ENCODE data around the gene BTG1.

The BTG1 gene, protein sequence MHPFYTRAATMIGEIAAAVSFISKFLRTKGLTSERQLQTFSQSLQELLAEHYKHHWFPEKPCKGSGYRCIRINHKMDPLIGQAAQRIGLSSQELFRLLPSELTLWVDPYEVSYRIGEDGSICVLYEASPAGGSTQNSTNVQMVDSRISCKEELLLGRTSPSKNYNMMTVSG

DNA sequence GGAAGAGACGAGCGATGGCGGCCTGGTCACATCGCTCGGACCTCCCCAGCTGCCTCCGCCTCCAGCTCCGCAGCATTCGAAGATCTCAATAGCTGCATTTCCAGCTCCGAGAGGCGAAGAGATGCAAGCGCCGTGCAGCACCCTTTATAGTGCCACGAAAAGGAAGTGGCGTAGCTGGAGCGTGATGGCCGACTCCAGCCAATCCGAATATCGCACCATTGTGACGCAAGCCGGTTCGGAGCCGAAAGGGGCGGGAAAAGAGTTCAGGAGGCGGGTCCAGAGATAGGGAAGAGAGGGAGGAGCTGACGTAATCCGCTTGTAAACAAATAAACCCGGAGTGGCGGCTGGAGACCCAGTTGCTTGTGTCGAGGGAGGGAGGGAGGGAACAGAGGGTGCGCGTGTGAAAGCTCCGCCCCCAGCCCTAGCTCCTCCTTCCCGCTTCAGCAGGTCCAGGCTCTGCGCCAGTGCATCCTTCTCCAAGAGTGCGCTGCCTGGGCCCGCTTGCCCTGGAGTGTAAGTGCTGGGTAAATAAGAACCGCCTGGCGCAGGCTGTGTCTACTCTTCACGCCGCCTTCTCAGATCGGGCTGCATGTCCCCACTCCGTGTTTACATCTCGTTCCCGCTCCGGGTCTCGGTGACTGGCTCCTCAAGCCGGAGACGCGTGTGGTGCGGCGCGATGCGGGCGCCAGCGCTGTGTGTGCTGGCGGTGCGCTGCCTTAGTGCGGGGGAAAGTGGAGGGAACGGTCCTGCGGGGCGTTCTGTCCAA lies at the start of gene BTG1:
BTG1 (minus strand) TSS at position 116 of the 766 bp plus-strand sequence. CDS start 311 bp downstream, outside the sequence.
- DNase-seq, result peak; percentile 98

DNA sequence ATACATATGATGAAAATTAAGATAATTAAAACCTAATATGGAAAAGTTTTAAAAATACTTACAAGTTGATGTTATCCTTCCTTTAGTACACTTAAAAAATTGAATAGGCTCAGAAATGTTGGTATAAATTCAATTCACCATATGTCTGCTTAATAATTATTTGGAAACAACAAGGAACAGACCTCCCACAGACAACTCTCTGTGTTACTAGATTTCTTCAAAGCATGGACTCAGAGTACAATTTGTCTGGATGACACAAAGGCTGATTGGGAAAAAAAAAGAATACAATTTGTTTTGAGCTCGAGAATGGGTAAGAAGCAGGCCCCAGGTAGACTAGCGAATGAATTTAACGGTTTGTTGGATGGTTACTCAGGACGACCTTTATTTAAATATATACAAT lies 48.9 kb upstream of the BTG1 start:
- no peak for DNase-seq

DNA sequence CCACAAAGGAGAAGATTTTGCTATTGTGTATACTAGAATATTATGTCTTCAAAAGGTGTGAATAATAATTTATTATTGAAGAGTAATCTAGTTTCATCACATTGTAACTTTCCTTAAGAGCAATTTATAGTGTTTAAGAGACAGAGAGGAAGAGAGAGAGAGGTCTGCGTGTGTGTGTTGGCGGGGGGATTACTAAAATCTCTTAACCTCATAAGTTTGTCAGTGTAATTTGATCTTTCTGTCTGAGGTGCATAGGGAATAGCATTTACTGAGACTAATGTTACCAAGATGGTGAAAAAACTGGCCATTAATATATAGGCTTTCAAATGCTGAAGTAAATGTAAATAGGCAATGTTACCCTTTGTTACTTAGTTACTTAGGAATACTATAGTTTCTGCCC lies 48.2 kb upstream of the BTG1 start:
- DNase-seq, result no peak

DNA sequence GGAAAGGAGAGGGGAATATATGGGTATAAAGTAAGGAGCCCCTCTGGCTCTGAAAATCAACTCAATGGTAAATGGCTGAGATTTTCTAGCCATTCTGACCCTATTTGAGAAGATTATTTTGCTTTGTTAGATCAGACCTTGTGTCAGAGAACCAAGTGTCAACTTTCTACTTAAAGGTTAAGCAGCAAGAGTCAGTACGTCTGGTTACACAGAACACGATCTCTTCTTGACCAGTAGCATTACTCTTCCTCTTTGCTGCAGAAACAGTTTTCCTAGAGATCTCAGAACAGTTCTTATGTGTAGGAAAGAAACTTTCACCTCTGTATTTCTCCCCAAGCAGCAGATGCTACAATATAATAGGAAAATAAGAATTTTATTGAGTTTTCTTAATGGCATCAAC lies 47.4 kb upstream of the BTG1 start:
- no peak for DNase-seq

DNA sequence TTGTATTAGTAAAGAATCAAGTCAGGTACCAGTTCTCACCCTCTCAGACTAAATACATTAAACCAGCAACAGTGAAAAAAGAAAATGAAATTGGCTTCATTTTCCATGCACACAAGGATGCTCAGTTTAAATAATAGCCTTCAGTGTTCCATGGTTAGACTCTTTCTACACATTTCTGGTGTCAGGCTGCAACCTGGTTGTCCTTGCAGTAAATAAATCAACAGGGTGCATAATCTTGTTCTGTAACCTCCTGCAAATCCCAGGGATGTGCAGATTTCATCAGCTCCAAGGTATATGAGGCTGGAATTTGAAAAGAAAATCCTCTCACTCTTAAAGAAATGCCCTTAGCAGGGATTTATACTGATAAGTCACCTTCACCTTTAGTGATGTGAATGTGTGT lies 46.7 kb upstream of the BTG1 start:
- DNase-seq, result no peak

DNA sequence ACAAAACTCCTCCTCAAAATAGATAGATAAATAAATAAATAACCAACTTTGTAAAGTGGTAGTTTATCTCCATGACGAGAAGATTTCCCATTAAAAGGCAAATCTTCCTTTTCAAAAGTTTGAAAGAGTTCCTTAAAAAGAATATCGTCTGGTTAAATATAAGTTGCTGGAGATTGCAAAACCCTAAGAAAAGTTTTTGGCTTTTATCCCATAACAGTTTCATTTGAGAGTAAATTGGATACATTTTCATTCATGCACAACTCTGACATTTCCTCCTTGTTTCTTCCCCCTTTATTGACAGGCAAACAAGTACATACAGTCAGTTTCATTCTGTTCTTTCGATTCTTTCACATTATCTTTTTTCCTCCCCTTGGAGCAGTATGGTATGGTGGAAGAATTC lies 45.4 kb upstream of the BTG1 start:
- DNase-seq, result no peak

DNA sequence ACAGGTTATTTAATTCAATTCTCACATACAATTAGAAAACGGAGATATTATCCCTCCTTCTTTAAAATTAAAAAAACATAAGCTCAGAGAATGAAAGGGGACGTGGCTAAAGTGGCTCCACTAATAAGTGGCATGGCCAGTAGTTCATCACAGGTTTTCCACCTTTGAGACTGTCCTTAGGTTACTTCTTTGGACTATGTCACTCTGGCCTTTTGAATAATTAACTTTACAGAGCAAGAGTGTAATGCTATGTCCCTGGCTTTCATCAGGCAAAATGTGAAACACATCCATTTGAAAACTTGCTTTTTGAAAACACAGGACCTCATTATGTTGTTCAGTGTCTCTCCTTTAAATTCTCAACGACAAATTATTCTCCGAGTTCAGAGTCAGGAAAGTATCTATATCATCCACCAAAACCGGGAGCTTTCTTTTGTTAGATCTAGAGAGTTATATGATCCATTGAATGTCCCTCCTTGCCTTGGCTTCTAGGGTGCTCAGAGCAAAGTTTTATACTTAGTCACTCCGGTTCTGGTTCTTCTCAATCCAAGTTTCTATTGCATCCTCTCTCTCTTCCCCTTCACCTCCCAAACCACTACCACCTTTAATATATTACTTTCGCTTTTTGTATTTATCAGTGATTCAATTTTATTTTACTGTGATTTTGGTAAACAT lies 43.0 kb upstream of the BTG1 start:
- no peak for DNase-seq

DNA sequence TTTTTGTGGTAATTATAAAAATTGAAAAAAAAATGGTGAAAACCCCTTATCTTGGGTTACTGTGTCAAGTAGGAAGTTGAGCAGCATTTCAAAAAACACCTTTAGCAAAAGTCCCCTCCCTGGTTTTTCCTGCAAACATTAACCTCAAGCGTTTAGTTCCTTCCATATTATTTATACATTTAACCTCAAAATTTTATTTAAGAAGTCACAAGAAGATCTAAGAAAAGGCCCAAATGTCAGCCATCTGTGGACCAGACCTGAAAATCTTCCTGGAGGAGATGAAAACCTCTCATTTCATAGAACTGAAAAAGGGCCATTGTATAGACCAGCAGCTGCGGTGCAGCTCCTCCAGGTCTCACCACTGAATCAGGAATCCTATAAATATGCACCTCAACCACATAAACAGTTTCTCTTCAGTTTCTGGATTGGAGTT lies 40.4 kb upstream of the BTG1 start:
- no peak for DNase-seq

DNA sequence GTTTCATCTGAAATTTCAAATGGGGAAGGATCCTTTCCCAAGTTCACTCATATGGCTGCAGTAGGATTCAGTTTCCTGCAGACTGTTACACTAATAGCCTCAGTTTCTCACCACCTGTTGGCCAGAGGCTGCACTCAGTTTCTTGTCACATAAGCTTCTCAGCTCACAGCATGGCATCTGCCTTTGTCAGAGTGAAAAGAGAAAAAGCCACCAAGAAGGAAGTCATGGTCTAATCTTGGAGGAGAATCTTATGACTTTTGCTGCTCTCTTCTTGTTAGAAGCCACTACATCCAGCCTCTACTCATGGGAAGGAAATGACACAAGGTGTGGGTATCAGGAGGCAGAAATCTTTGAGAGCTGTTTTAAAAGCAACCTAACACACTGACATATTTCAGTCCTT lies 39.4 kb upstream of the BTG1 start:
- DNase-seq, result no peak

DNA sequence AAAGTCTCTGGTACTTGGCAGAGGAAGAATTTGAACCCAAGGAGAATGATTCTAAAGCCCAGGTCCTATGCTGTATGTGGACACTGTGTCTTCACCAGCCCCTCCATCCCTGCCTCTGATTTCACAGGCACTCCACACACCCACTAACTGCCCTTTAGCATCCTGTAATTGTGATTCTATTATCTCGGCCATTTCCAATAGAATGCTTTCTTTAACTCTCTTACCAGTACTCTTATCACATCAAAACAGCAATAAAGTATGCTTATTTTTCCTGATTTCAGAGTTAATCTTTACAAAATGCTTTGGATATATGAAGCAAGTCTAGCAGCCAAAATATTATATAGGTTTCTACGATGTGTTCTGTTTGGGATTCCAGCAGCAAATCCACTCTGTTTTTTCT lies 37.9 kb upstream of the BTG1 start:
- no peak for DNase-seq

DNA sequence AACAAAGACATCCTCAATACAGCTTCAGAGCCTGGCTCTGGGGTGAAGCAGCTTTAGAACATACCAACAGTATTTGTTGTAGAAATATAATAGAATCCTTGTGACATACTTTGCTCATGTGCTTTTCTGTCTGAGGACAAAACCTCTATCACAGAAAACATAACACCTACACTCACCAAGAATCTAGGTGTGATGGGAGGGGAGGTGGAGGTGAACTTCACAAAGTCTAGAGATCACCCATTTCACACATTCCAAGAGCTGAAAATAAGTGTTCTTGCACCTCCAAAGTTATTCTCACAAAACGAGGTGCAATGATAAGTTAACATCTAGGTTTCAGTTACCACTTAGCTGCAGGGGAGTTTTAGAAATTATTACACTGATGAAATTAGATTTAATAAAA lies 32.7 kb upstream of the BTG1 start:
- no peak for DNase-seq

DNA sequence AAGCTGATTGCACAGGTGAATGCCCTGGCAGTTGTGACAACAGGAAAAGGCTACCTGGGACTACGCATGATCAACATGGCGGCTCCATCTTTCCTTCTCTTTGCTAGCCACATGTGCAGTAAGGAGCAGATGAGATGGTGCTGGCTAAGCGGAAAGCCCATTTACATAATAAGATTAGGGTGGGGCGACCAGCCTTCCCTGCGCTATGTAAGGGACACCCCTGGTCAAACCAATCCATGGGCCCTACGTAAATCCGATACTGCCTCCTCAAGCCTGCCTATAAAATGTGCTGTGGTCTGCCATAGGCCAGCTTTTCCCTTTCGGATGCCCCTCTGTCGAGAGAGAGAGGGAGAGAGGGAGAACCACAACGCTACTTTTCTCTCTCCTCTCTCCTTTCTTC lies 31.0 kb upstream of the BTG1 start:
- DNase-seq, result no peak

DNA sequence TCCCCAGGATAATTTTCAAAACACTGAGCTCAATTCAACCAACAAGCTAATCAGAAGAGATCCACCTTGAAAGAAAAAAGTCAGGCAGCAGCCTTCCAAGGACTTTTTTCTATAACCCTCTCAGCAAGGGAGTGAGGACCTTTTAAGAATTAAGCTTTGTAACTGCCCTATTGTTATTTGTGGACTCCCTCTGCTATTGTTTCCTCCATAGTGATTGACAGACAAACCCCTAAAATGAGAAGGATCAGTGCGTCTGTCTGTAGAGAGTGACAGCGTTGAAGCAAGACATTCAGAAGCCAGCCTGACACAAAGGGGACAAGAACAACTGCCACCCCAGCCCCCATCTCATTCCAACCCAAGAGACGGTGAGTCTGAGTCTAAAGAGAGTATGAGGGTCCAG lies 30.3 kb upstream of the BTG1 start:
- no peak for DNase-seq

DNA sequence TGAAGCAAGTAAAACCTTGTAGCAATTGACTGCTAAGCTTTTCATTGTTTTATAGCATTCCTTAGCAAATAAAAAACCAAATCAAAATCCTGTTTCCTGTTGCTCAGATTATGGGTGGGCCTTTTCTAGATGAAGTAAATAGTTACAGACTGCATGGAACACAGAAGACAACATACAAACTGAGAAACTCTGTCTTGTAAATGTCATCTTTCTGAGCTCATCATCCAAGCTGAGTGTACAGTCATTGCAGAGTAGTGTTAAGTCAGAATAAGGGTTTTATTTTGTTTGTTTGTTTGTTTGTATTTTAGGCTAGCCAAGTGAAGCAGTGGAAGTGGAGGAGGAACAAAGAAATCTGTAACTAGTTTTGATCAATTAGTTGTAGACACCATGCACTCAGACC lies 24.4 kb upstream of the BTG1 start:
- no peak for DNase-seq

DNA sequence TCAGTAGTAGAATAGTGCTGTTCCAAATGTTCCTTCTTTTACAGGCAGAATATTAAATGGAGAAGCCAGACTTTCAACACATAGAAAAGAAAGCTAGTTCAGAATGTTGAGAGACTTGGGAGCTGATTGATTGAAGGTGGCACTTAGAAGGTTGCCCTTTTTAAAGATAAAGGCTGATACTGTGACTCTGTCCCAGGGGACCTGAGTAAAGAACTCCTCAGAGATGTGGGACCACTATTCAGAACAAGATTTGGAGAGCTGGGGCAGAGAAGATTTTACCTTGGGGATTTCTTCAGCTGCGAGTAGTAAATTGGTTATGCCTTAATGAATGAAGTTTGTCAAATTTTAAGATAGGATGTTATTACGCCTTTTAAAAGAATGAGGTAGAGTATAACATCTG lies 21.4 kb upstream of the BTG1 start:
- DNase-seq, result no peak

DNA sequence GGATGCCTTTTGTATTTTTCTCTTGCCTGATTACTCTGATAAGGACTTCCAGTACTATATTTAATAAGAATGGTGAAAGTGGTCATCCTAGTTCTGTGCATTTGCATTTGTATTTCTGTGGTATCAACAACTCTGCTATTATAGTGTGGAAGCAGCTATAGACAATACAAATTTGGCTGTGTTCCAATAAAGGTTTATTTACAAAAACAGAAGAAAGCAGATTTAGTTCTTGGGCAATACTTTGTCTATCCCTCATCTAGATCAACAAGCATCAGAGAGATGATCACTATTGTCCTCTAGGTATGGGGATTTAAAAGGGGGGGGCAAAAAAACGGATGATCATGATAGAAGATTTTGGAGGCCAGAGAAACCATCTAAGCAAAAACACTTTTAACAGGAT lies 19.1 kb upstream of the BTG1 start:
- no peak for DNase-seq

DNA sequence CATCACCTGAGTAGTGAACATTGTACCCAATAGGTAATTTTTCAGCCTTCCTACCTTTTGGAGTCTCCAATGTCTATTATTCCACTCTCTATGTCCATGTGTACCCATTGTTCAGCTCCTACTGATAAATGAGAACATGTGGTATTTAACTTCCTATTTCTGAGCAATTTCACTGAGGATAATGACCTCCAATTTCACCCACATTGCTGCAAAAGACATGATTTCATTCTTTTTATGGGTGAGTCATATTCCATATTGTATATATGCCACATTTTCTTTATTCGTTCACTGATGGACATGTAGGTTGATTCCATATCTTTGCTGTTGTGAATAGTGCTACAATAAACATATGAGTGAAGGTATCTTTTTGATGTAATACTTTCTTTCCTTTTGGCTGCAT lies 16.4 kb upstream of the BTG1 start:
- DNase-seq, result no peak

DNA sequence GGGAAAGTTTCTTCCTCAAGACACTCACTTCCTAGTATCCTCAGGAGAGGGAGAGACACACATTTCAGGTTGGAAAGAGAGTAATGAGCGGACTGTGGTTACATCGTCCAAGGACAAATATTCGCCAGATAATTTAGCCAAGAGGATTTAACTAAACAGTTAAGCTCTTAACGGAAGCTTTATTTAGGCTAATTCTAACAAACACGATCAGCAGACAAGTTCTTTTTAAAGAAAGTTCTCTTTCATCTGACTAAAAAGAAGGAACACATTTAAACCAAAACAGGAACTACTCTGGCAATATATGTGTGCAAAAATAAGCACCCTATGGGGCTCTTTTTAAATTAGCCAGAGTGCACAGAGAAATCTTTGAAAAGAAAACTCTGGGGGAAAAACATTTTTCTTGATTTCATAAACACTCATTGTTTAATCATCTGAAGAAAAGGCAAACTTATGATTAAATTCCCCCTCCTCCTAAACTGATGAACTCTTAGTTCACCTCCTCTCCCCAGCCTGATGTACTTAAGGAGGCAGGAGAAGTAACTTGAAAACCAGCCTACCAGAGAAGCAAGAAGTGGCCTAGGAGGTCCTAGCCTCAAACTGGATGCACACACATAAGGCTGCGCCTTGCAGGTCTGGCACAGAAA lies 13.3 kb upstream of the BTG1 start:
- DNase-seq, result no peak

DNA sequence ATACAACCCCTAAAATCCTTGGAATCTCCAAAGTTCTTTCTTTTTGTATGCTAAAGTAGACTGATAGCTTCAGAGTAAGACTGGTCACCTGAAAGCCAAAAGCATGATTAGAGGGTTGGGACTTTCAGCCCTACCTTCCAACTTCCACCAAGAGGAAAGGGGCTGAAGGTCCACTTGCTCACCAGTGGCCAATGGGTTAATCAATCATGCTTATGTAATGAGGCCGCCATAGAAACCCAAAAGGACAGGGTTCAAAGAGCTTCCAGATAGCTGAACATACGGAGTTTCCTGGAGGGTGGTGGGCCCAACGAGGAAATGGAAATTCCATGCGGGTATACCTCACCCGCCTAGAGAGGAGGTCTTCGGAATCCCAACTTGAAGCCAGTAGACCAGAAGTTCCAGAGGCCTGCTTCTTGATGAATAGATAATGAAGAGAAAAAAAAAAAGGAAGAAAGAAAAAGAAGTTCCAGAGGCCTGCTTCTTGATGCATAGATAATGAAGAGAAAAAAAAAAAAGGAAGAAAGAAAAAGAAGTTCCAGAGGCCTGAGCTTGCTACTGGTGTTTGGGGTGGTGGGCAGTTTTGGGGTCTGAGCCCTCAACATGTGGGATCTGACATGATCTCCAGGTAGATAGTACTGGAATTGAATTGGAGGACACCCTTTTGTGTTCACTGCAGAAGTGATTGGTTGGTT lies 11.2 kb upstream of the BTG1 start:
- no peak for DNase-seq

DNA sequence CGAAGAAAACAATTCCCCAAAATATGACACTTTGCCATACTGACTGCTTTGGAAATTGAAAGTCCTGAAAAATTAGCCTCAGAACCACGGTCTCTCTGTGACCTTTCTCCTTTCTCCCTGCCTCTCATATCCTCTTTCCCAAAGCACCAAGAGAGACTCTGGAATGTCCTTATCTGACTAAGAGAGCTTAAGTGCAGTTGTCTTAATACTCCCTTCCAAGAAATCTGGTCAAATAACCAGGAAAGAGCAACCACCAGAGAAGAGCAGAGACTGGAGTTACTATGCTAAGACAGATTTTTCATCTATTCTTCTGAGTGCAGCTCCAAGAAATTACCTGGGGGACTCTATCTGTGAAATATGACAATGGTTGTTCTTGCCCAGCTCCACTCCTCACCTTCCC lies 10.5 kb upstream of the BTG1 start:
- DNase-seq, result no peak

DNA sequence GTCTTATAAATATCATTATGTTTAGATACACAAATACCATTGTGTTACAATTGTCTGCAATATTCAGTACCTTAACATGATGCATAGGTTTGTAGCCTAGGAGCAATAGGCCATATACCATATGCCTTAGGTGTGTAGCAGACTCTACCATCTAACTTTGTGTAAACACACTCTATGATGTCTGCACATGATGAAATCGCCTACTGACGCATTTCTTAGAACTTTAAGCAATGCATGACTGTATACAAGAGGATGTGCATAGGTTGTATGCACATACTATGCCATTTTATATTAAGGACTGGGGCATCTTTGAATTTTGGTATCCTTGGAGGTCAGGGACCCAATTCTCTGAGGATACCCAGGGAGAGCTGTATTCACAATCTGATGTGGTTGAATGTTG lies 10.1 kb upstream of the BTG1 start:
- DNase-seq, result no peak

DNA sequence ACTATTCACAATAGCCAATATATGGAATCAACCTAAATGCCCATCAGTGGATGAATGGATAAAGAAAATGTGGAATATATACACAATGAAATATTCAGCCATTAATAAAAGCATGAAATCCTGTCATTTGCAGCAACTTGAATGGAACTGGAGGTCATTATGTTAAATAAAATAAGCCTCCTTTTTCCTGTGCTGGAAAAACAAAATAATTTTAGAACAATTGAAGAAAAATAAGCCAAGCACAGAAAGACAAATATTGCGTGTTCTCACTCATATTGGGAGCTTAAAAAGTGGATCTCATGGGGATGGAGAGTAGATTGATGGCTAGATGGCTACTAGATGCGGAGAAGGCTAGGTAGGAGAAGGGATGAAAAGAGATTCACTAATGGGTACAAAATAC lies 6.3 kb upstream of the BTG1 start:
- no peak for DNase-seq

DNA sequence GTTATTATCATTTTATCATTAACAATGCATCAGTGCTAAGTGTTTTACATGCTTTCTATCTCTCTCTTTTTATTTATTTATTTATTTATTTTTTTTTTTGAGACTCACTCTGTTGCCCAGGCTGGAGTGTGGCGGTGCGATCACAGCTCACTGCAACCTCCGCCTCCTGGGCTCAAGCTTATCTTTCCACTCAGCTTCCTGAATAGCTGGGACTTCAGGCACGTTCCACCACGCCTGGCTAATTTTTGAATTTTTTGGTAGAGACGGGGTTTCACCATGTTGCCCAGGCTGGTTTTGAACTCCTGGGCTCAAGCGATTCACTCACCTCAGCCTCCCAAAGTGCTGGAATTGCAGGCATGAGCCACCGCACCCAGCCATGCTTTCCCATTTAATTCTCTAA lies 3.9 kb upstream of the BTG1 start:
- DNase-seq, result no peak
